Measurements from ENCODE around the gene ABLIM1. TPM values are rescaled to one million over a fixed set of nuclear protein-coding genes. Genes with fewer than 3 reads are reported as not detected.

ABLIM1 gene
- polyA plus RNA-seq, 3 donors: 0.33 to 0.91 (median 0.57) TPM

- Mint-ChIP-seq H3K27ac (no peak overlapping the region), H3K4me3 (no peak overlapping the region), H3K36me3 (no peaks in the 10 kb centered on the region), H3K9me3 (no peaks in the 10 kb centered on the region), H3K4me1 (no peaks in the 10 kb centered on the region), H3K27me3 (ENCODE audit: low read depth in 3 of 3) (peaks cover 0 to 2% (median 1%) of the 10 kb centered on the region in 3 donors)
- H3K4me3 ChIP-seq (replicated peaks in 1 of 3; ENCODE audit: low read depth in 2 of 3, low read length in 3 of 3): no peak overlapping the region
- no peaks in the 10 kb centered on the region for H3K36me3 ChIP-seq (replicated peaks in 1 of 2; ENCODE audit: control insufficient read depth in 1 of 2, insufficient read depth in 2 of 2, low read length in 2 of 2)
- intact Hi-C loops (cut with micrococcal nuclease): no loop called here
- H2AFZ ChIP-seq (ENCODE audit: insufficient read depth, low read depth, low read length, poor library complexity, severe bottlenecking): no peak overlapping the region
- no peak overlapping the region for H3K27ac ChIP-seq (ENCODE audit: low read depth in 1 of 2, low read length in 2 of 2)
- TF ChIP-seq CTCF (IDR thresholded peaks at IDR 0.05): no peak
- no peaks in the 10 kb centered on the region for H4K20me1 ChIP-seq (ENCODE audit: insufficient read depth, low read length)
- no peaks in the 10 kb centered on the region for H3K9me3 ChIP-seq (replicated peaks in 1 of 2; ENCODE audit: control insufficient read depth in 1 of 2, insufficient read depth in 1 of 2, low read length in 2 of 2)
- no peaks in the 10 kb centered on the region for H3K79me2 ChIP-seq (ENCODE audit: insufficient read depth, low read length)
- H3K9ac ChIP-seq (ENCODE audit: insufficient read depth, low read length, poor library complexity, severe bottlenecking): no peak overlapping the region
- no peaks in the 10 kb centered on the region for H3K4me1 ChIP-seq (ENCODE audit: control insufficient read depth in 1 of 2, insufficient read depth in 2 of 2, low read length in 2 of 2)
- H3K27me3 ChIP-seq (ENCODE audit: control insufficient read depth in 2 of 2, insufficient read depth in 2 of 2, low read length in 2 of 2): no peaks in the 10 kb centered on the region
- no peak overlapping the region for H3K4me2 ChIP-seq (replicated peaks; ENCODE audit: extremely low read depth, low read length, poor library complexity, severe bottlenecking)
- 80% methylated on average over 1 of the region's 5 CpGs for WGBS (ENCODE audit: insufficient coverage)
- DNase-seq: no peak
Measured at GRCh38 chr10:114485696-114486400, 172.2 kb downstream of the ABLIM1 start.

- Histone ChIP-seq H3K27ac (ENCODE audit: low read depth in 1 of 2, low read length in 2 of 2) (no peak overlapping the region), H4K20me1 (ENCODE audit: insufficient read depth, low read length) (no peaks in the 10 kb centered on the region), H3K27me3 (ENCODE audit: control insufficient read depth in 2 of 2, insufficient read depth in 2 of 2, low read length in 2 of 2) (no peaks in the 10 kb centered on the region), H3K4me1 (ENCODE audit: control insufficient read depth in 1 of 2, insufficient read depth in 2 of 2, low read length in 2 of 2) (no peaks in the 10 kb centered on the region), H3K9me3 (replicated peaks in 1 of 2; ENCODE audit: control insufficient read depth in 1 of 2, insufficient read depth in 1 of 2, low read length in 2 of 2) (no peaks in the 10 kb centered on the region), H3K9ac (ENCODE audit: insufficient read depth, low read length, poor library complexity, severe bottlenecking) (no peak overlapping the region), H3K4me2 (replicated peaks; ENCODE audit: extremely low read depth, low read length, poor library complexity, severe bottlenecking) (no peak overlapping the region), H3K36me3 (replicated peaks in 1 of 2; ENCODE audit: control insufficient read depth in 1 of 2, insufficient read depth in 2 of 2, low read length in 2 of 2) (no peaks in the 10 kb centered on the region), H3K4me3 (replicated peaks in 1 of 3; ENCODE audit: low read depth in 2 of 3, low read length in 3 of 3) (no peak overlapping the region), H2AFZ (ENCODE audit: insufficient read depth, low read depth, low read length, poor library complexity, severe bottlenecking) (no peak overlapping the region), H3K79me2 (ENCODE audit: insufficient read depth, low read length) (no peaks in the 10 kb centered on the region)
- H3K4me1 Mint-ChIP-seq: no peaks in the 10 kb centered on the region
- no peaks in the 10 kb centered on the region for H3K9me3 Mint-ChIP-seq
- whole genome bisulfite sequencing (ENCODE audit: insufficient coverage): 92% methylated on average over 3 of the region's 6 CpGs
- no peaks in the 10 kb centered on the region for H3K36me3 Mint-ChIP-seq
- no peak overlapping the region for H3K27ac Mint-ChIP-seq
- intact Hi-C loops (cut with micrococcal nuclease): no loop called here
- peaks cover 0 to 1% (median 0%) of the 10 kb centered on the region in 3 donors for H3K27me3 Mint-ChIP-seq (ENCODE audit: low read depth in 3 of 3)
- no peak for TF ChIP-seq CTCF (IDR thresholded peaks at IDR 0.05)
- DNase-seq: no peak
- H3K4me3 Mint-ChIP-seq: no peak overlapping the region
Measured at GRCh38 chr10:114483575-114483974, 174.5 kb downstream of the ABLIM1 start.

Measured in CD14-positive monocyte (primary cell).